Measurements from ENCODE around the gene SSR4. TPM values are rescaled to one million over a fixed set of nuclear protein-coding genes. Genes with fewer than 3 reads are reported as not detected.

The SSR4 gene
- polyA plus RNA-seq, 5 donors = 152 to 222 (median 163) TPM

GRCh38 chrX:153779891-153780677, 14.4 kb upstream of the SSR4 start:
- DNase-seq = no peak

- DNase-seq = no peak
These were observed 13.6 kb upstream of the SSR4 start, which contains the start of gene SRPK3 for GRCh38 chrX:153780678-153781427. SRPK3 (plus strand) TSS chrX:153781041; CDS start chrX:153781087, 46 bp downstream.

GRCh38 chrX:153781428-153782047, 12.9 kb upstream of the SSR4 start:
- no peak for DNase-seq

- no peak for DNase-seq
These were observed 12.2 kb upstream of the SSR4 start for GRCh38 chrX:153782313-153782712.

GRCh38 chrX:153782871-153783270, 11.6 kb upstream of the SSR4 start:
- no peak for DNase-seq

- no peak for DNase-seq
These were observed 11.0 kb upstream of the SSR4 start for GRCh38 chrX:153783378-153784013.

GRCh38 chrX:153784325-153784967, 10.0 kb upstream of the SSR4 start:
- no peak for DNase-seq

- DNase-seq = no peak
These were observed 7.8 kb upstream of the SSR4 start for GRCh38 chrX:153786669-153787068.

- DNase-seq = no peak
These were observed 4.8 kb upstream of the SSR4 start for GRCh38 chrX:153789654-153790053.

GRCh38 chrX:153791104-153791852, 3.2 kb upstream of the SSR4 start:
- DNase-seq = no peak

- DNase-seq = no peak
These were observed 2.1 kb upstream of the SSR4 start for GRCh38 chrX:153792368-153792767.

GRCh38 chrX:153793291-153793690, 1.2 kb upstream of the SSR4 start:
- DNase-seq = no peak

GRCh38 chrX:153794897-153795816, 689 bp downstream of the SSR4 start:
- no peak for DNase-seq

- DNase-seq = no peak
These were observed 3.0 kb downstream of the SSR4 start for GRCh38 chrX:153797415-153798015.

GRCh38 chrX:153799326-153799725, 4.9 kb downstream of the SSR4 start:
- no peak for DNase-seq

GRCh38 chrX:153800177-153800722, 5.8 kb downstream of the SSR4 start:
- DNase-seq = no peak

GRCh38 chrX:153800746-153801145, 6.3 kb downstream of the SSR4 start:
- DNase-seq = no peak

- DNase-seq = no peak
These were observed 7.2 kb downstream of the SSR4 start for GRCh38 chrX:153801669-153802068.

GRCh38 chrX:153802513-153803045, 8.1 kb downstream of the SSR4 start:
- no peak for DNase-seq

Measured in right lung (tissue), 5 donors.